Esophagus mucosa (tissue), 1 donor: ENCODE data around the gene PAFAH1B1. TPM values are rescaled to one million over a fixed set of nuclear protein-coding genes. Genes with fewer than 3 reads are reported as not detected.
"Not testable (repeated sequence)": the region's sequence is repeated elsewhere in the genome, so short reads cannot be mapped to it uniquely, and the experiment has no call there.

Experiments used
- ATAC-seq: fragments of 200-7000 bp; cut with Tn5 transposase; one replicate; pipeline ENCODE4 v1.9.1; 2020
- total RNA-seq: library from RNA; stranded (reverse); gene quantifications from one replicate; pipeline ENCODE4 v1.2.4, GENCODE V29; 2023
- donor health status: DM: yes; HTN: yes; CAD: no.

The PAFAH1B1 gene
- total RNA-seq: 102 TPM

- ATAC-seq: peak; percentile 96
Measured at GRCh38 chr17:2592971-2593820, at the start of gene PAFAH1B1. Gene PAFAH1B1, plus strand, starts transcription at chr17:2593654. Its CDS starts 44,635 bp downstream, at chr17:2638289.

DNA sequence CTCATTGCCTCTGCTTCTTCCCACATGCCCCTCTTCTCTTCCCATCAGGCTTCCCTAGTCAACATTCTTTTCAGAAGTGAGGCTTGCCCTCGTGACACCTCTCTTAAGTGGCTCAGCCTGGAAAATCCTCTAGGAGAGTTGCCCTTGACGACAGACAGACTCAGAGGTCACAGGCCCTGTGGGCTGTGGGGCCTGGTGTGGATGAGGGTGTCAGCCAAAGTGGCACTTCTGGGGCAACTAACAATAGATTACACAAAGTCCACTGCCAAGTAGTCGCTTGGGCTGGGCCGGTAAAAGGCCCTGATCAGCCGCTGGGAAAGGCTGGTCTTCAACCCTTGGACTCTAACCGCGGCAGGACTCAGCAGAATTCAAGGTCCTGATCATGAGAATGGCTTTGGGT lies 48.1 kb upstream of the PAFAH1B1 start:
- no peak for ATAC-seq

GRCh38 chr17:2547176-2547575 lies 46.3 kb upstream of the PAFAH1B1 start:
- ATAC-seq: peak; percentile 68

GRCh38 chr17:2548026-2548425 lies 45.4 kb upstream of the PAFAH1B1 start:
- peak; percentile 63 for ATAC-seq

DNA sequence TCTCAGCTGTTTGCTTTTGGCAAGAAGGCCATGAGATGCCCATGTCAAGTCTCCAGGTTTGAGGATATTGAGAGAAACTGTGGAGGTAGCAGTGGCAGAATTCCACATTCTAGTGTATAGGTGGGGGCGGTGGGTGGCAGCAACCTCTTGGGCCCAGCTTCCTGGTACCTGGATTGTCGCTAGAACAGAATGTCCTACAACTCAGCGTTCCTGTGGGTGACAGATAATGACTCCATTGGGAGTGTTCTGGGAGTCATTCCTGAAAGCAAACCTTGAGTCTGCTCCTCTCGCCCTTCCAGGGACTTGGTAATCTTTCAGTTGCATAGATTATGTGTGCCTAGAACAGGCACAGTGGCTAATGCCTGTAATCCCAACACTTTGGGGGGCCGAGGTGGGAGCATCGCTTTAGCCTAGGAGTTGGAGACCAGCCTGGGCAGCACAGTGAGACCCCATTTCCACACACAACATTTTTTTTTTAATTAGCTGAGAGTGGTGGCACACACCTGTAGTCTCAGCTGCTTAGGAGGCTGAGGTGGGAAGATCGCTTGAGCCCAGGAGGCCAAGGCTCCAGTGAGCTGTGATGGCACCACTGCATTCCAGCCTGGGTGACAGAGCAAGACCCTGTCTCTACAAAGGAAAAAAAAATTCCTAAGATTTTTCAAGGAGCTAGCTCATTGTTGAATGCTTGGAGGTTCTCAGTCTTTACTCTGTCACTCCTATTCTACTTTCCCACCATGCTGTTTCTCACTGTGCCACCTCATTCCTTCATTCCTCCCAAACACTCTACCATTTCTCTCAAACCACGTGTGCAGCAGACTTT lies 43.9 kb upstream of the PAFAH1B1 start:
- ATAC-seq: peak; percentile 44

- no peak for ATAC-seq
Measured at GRCh38 chr17:2551493-2551892, 42.0 kb upstream of the PAFAH1B1 start.

GRCh38 chr17:2551928-2552327 lies 41.5 kb upstream of the PAFAH1B1 start:
- no peak for ATAC-seq

DNA sequence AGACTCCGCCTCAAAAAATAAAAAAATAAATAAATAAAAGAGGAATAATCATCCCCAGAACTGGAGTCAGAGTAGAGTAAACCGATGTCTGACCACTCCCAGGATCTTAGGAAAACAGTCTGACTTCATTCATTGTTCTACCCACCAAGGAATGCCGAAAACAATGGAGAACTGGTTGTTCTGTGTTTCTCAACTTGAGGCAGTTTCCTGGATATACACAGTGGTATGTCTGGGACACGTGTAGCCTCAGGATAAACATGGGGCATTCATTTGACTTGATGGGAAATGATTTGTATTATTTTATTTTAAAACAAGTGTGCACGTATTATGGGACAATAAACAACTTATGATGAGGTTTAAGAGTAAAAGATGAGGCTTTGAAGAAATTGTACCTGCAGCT lies 32.8 kb upstream of the PAFAH1B1 start:
- peak; percentile 53 for ATAC-seq

DNA sequence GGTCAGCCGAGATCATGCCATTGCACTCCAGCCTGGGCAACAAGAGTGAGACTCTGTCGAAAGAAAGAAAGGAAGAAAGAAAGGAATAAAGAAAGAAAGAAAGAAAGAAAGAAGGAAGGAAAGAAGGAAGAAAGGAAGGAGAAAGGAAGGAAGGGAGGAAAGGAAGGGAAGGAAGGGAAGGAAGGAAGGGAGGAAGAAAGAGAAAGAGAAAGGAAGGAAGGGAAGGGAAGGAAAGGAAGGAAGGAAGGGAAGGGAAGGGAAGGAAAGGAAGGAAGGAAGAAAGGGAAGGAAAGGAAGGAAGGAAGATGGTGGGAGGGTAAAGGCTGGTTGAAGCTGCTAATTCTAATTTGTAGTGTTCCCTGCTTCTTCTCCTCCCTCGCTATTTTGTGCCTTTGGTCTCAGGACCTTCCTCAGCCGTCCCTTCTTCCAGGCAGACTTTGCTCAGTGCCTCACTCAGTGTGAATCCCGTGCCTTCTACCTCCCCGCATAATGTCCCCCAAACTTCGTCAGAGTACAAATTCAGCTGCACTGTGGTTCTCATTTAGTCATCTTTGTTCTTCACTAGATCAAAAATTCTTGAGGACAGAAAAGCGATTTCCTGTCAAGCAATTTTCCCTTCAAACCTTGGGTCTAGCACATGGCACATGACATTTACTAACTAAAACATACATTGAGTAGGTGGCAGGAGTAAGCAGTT lies 31.1 kb upstream of the PAFAH1B1 start:
- no peak for ATAC-seq

GRCh38 chr17:2563061-2563460 lies 30.4 kb upstream of the PAFAH1B1 start:
- ATAC-seq: peak; percentile 94

- ATAC-seq: peak; percentile 67
Measured at GRCh38 chr17:2563543-2563942, 29.9 kb upstream of the PAFAH1B1 start.

DNA sequence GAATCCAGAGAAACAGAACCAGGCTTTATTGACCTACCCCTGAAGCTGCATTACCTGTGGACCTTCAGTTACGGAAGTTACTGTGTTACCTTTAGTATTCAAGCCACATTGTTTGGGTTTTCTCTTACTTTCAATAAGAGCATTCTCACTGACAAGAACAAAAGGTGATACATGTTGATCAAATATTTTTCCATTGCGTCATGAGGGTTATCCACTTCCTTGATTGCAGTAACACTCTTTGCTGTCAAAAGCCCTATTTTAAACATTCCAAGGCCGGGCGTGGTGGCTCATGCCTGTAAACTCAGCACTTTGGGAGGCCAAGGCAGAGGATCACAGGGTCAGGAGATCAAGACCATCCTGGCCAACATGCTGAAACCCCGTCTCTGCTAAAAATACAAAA lies 28.6 kb upstream of the PAFAH1B1 start:
- peak; percentile 64 for ATAC-seq

DNA sequence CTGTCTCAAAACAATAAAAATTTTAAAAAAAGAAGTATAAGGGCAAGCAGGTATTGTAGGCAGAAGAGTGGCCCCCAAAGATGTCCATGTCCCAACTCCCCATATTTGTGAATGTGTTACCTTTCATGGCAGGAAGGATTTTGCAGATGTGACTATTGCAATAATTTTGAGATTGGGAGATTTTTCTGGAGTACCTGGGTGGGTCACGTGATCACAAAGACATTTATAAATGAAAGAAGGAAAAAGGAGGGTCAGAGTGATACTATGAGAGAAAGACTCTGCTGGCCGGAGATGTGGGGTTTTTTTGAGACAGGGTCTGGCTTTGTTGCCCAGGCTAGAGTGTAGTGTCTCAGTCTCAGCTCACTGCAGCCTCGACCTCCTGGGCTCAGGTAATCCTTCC lies 27.4 kb upstream of the PAFAH1B1 start:
- no peak for ATAC-seq

DNA sequence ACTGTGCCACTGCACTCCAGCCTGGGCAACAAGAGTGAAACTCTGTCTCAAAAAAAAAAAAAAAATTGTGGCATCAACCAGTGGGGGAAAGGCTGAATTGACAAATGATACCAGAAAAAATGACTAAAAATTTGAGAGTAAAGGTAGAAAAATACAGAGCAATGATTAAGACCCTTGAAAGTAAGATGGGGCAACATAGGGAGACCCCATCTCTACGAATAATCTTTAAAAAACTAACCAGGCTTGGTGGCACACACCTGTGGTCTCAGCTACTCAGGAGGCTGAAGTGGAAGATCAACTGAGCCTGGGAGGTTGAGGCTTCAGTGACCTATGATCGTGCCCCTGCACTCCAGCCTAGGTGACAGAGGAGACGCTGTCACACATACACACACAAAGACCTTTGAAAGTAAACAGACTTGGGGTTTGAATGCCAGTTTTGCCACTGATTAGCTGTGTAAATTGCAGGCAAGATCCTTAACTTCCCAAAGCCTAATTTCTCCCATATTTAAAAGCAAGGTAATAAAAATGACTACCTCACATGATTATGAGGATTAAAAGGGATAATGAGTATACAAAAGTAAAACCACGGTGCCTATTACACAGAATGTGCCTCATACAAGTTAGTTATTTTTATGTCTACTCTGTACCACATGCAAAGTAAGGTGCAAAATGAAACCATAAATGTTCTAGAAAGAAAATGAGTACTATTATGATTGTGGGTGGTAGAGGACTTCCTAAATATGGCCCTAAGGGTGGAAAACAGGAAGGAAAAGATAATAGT lies 21.7 kb upstream of the PAFAH1B1 start:
- ATAC-seq: peak; percentile 41

DNA sequence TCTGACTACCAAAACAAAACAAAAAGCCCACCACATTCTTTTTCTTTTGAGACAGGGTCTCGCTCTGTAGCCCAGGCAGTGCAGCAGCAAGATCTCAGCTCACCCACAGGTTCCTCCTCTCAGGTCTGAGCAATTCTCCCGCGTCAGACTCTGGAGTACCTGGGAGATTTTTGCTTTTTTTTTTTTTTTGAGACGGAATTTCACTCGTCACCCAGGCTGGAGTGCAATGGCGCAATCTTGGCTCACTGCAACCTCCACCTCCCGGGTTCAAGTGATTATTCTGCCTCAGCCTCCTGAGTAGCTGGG lies 21.2 kb upstream of the PAFAH1B1 start:
- not testable (repeated sequence) for ATAC-seq

GRCh38 chr17:2580151-2580550 lies 13.3 kb upstream of the PAFAH1B1 start:
- no peak for ATAC-seq

DNA sequence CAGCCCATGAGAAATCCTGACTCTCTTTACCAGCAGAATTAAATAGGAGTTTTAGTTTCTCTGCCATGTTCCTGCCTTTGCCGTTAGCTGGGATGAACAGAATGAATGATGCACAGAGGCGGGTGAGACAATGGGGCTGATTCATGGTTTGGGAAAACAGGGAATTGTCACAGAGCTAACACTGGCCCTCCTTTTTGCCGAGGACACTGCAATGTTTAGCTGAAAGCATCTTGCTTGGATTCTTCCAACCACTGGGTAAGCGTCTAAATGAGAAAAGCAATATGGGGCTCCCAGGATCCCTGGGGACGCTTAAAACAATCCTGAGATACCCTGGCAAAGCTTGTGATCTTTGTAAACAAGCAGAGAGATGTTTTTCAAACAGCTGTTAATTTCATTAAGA lies 12.8 kb upstream of the PAFAH1B1 start:
- no peak for ATAC-seq

DNA sequence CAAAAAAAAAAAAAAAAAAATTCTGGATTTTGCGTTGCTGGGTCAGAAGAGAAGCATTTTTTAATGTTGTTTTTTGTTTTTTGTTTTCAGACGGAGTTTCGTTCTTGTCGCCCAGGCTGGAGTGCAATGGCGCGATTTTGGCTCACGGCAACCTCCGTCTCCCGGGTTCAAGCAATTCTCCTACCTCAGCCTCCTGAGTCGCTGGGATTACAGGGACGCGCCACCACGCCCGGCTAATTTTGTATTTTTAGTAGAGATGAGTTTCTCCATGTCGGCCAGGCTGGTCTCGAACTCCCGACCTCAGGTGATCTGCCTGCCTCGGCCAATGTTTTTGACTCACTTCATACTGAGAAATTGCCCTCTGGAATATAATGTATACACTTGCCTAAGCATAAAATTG lies 11.0 kb upstream of the PAFAH1B1 start:
- ATAC-seq: no peak

- no peak for ATAC-seq
Measured at GRCh38 chr17:2591040-2591640, 2.3 kb upstream of the PAFAH1B1 start.

GRCh38 chr17:2593821-2594721 lies 617 bp downstream of the PAFAH1B1 start:
- ATAC-seq: peak; percentile 83
